ENCODE data around the gene VWA1. TPM values are rescaled to one million over a fixed set of nuclear protein-coding genes. Genes with fewer than 3 reads are reported as not detected.
A peak's percentile ranks its signal among the peaks of the same experiment; 100 is the strongest.
"Not testable (repeated sequence)": the region's sequence is repeated elsewhere in the genome, so short reads cannot be mapped to it uniquely, and the experiment has no call there.

Gene VWA1
- total RNA-seq, 2 donors from 2014 or later = 0.84 to 6.2 TPM

GRCh38 chr1:1425753-1426495, 9.6 kb upstream of the VWA1 start:
- ATAC-seq (replicated peaks) = no peak
- no peaks in the 10 kb centered on the region for H3K9me3 Mint-ChIP-seq
- peaks cover 14% of the 10 kb centered on the region for H3K27me3 Mint-ChIP-seq
- H3K27ac Mint-ChIP-seq = no peak overlapping the region
- no peaks in the 10 kb centered on the region for H3K4me1 Mint-ChIP-seq
- no peaks in the 10 kb centered on the region for H3K36me3 Mint-ChIP-seq (ENCODE audit: low read depth)
- no peak overlapping the region for H3K4me3 Mint-ChIP-seq

GRCh38 chr1:1426496-1427105, 8.9 kb upstream of the VWA1 start:
- H3K9me3 Mint-ChIP-seq = no peaks in the 10 kb centered on the region
- no peaks in the 10 kb centered on the region for H3K4me1 Mint-ChIP-seq
- peak; percentile 13 for ATAC-seq (replicated peaks)
- H3K4me3 Mint-ChIP-seq = no peak overlapping the region
- H3K27me3 Mint-ChIP-seq = peaks cover 14% of the 10 kb centered on the region
- no peaks in the 10 kb centered on the region for H3K36me3 Mint-ChIP-seq (ENCODE audit: low read depth)
- H3K27ac Mint-ChIP-seq = no peak overlapping the region

- Mint-ChIP-seq H3K4me3 (no peak overlapping the region), H3K27ac (no peak overlapping the region), H3K27me3 (peaks cover 12% of the 10 kb centered on the region), H3K36me3 (ENCODE audit: low read depth) (no peaks in the 10 kb centered on the region), H3K4me1 (no peaks in the 10 kb centered on the region), H3K9me3 (no peaks in the 10 kb centered on the region)
- ATAC-seq (replicated peaks) = peak; percentile 29
These were observed 8.2 kb upstream of the VWA1 start for GRCh38 chr1:1427106-1427819.

GRCh38 chr1:1427820-1428148, 7.7 kb upstream of the VWA1 start:
- no peak overlapping the region for H3K27ac Mint-ChIP-seq

GRCh38 chr1:1428174-1428573, 7.3 kb upstream of the VWA1 start:
- Mint-ChIP-seq H3K27me3 (peaks cover 7% of the 10 kb centered on the region), H3K36me3 (ENCODE audit: low read depth) (no peaks in the 10 kb centered on the region), H3K4me1 (no peaks in the 10 kb centered on the region), H3K27ac (no peak overlapping the region), H3K4me3 (peak overlapping the region; percentile 21), H3K9me3 (no peaks in the 10 kb centered on the region)
- ATAC-seq (replicated peaks) = no peak

More at GRCh38 chr1:1427820-1428148, 7.7 kb upstream of the VWA1 start:
- H3K4me3 Mint-ChIP-seq = no peak overlapping the region
- H3K27me3 Mint-ChIP-seq = peaks cover 8% of the 10 kb centered on the region
- no peak for ATAC-seq (replicated peaks)
- no peaks in the 10 kb centered on the region for H3K36me3 Mint-ChIP-seq (ENCODE audit: low read depth)
- no peaks in the 10 kb centered on the region for H3K4me1 Mint-ChIP-seq
- no peaks in the 10 kb centered on the region for H3K9me3 Mint-ChIP-seq

- ATAC-seq (replicated peaks); H3K36me3 Mint-ChIP-seq (ENCODE audit: low read depth); H3K4me1 Mint-ChIP-seq; H3K9me3 Mint-ChIP-seq; H3K27me3 Mint-ChIP-seq; H3K27ac Mint-ChIP-seq: not testable (repeated sequence)
- H3K4me3 Mint-ChIP-seq = peak overlapping the region; percentile 21
These were observed 6.5 kb upstream of the VWA1 start for GRCh38 chr1:1428967-1429366.

GRCh38 chr1:1429671-1430073, 5.8 kb upstream of the VWA1 start:
- no peak for ATAC-seq (replicated peaks)
- no peak overlapping the region for H3K27ac Mint-ChIP-seq
- peaks cover 7% of the 10 kb centered on the region for H3K27me3 Mint-ChIP-seq
- no peaks in the 10 kb centered on the region for H3K9me3 Mint-ChIP-seq
- H3K4me3 Mint-ChIP-seq = no peak overlapping the region
- no peaks in the 10 kb centered on the region for H3K4me1 Mint-ChIP-seq
- no peaks in the 10 kb centered on the region for H3K36me3 Mint-ChIP-seq (ENCODE audit: low read depth)

- no peaks in the 10 kb centered on the region for H3K9me3 Mint-ChIP-seq
- H3K27me3 Mint-ChIP-seq = peaks cover 10% of the 10 kb centered on the region
- H3K27ac Mint-ChIP-seq = no peak overlapping the region
- H3K4me3 Mint-ChIP-seq = no peak overlapping the region
- no peak for ATAC-seq (replicated peaks)
- H3K4me1 Mint-ChIP-seq = no peaks in the 10 kb centered on the region
- no peaks in the 10 kb centered on the region for H3K36me3 Mint-ChIP-seq (ENCODE audit: low read depth)
These were observed 5.1 kb upstream of the VWA1 start for GRCh38 chr1:1430114-1430982.

GRCh38 chr1:1430992-1431844, 4.3 kb upstream of the VWA1 start:
- Mint-ChIP-seq H3K4me1 (no peaks in the 10 kb centered on the region), H3K9me3 (no peaks in the 10 kb centered on the region), H3K36me3 (ENCODE audit: low read depth) (no peaks in the 10 kb centered on the region), H3K4me3 (no peak overlapping the region), H3K27ac (no peak overlapping the region), H3K27me3 (peaks cover 10% of the 10 kb centered on the region)
- no peak for ATAC-seq (replicated peaks)

- ATAC-seq (replicated peaks) = no peak
- Mint-ChIP-seq H3K4me3 (no peak overlapping the region), H3K9me3 (no peaks in the 10 kb centered on the region), H3K27me3 (peaks cover 7% of the 10 kb centered on the region), H3K27ac (no peak overlapping the region), H3K36me3 (ENCODE audit: low read depth) (no peaks in the 10 kb centered on the region), H3K4me1 (no peaks in the 10 kb centered on the region)
These were observed 3.6 kb upstream of the VWA1 start for GRCh38 chr1:1431845-1432273.

GRCh38 chr1:1432274-1432950, 3.1 kb upstream of the VWA1 start:
- Mint-ChIP-seq H3K4me1 (no peaks in the 10 kb centered on the region), H3K27ac (no peak overlapping the region)
- no peak for ATAC-seq (replicated peaks)

GRCh38 chr1:1432951-1433803, 2.3 kb upstream of the VWA1 start:
- Mint-ChIP-seq H3K4me1 (no peaks in the 10 kb centered on the region), H3K27me3 (peaks cover 7% of the 10 kb centered on the region), H3K27ac (no peak overlapping the region), H3K4me3 (peak overlapping the region; percentile 6), H3K36me3 (ENCODE audit: low read depth) (no peaks in the 10 kb centered on the region), H3K9me3 (no peaks in the 10 kb centered on the region)
- peak; percentile 10 for ATAC-seq (replicated peaks)

More at GRCh38 chr1:1432274-1432950, 3.1 kb upstream of the VWA1 start:
- peaks cover 7% of the 10 kb centered on the region for H3K27me3 Mint-ChIP-seq
- no peaks in the 10 kb centered on the region for H3K36me3 Mint-ChIP-seq (ENCODE audit: low read depth)
- H3K9me3 Mint-ChIP-seq = no peaks in the 10 kb centered on the region
- H3K4me3 Mint-ChIP-seq = no peak overlapping the region

- ATAC-seq (replicated peaks) = peak; percentile 80
- no peaks in the 10 kb centered on the region for H3K36me3 Mint-ChIP-seq (ENCODE audit: low read depth)
- H3K9me3 Mint-ChIP-seq = no peaks in the 10 kb centered on the region
- H3K27ac Mint-ChIP-seq = no peak overlapping the region
- no peaks in the 10 kb centered on the region for H3K4me1 Mint-ChIP-seq
- peak overlapping the region; percentile 6 for H3K4me3 Mint-ChIP-seq
- peaks cover 3% of the 10 kb centered on the region for H3K27me3 Mint-ChIP-seq
These were observed 1.7 kb upstream of the VWA1 start for GRCh38 chr1:1433804-1434130.
